Fibroblast of villous mesenchyme (primary cell): Measurements from ENCODE around the gene FFAR2. TPM values are rescaled to one million over a fixed set of nuclear protein-coding genes. Genes with fewer than 3 reads are reported as not detected.

ENCODE experiments used
- DNase-seq: peaks from one replicate; pipeline ENCODE4 v3.0.0-alpha.2; 2010; ENCODE audit warnings: low read depth
- H3K4me3 ChIP-seq: 2 replicates; pipeline ENCODE4 v1.5.1; 2011; ENCODE audit warnings: low read depth, mild to moderate bottlenecking, low read length
- CTCF ChIP-seq: IDR thresholded peaks from 2 replicates; pipeline ENCODE4 v1.5.1; 2012; ENCODE audit warnings: low read depth, mild to moderate bottlenecking, low read length; ENCODE audit not compliant: insufficient read depth
- total RNA-seq: library from RNA; depleted of rRNA; stranded (reverse); fragments of >200 nt; gene quantifications from 2 replicates; pipeline ENCODE4 v1.2.3, GENCODE V29; 2012

FFAR2 gene
- total RNA-seq, 1 donor, result not detected

GRCh38 chr19:35425682-35426081 is 22.4 kb upstream of the FFAR2 start:
- no peak for DNase-seq
- H3K4me3 ChIP-seq, result no peak overlapping the region
- no peak for TF ChIP-seq CTCF

GRCh38 chr19:35427187-35427586 is 20.9 kb upstream of the FFAR2 start:
- DNase-seq, result no peak
- TF ChIP-seq CTCF, result no peak
- no peak overlapping the region for H3K4me3 ChIP-seq

- H3K4me3 ChIP-seq, result no peak overlapping the region
- DNase-seq, result no peak
- TF ChIP-seq CTCF, result no peak
Observed at GRCh38 chr19:35429698-35430408, 18.2 kb upstream of the FFAR2 start.

GRCh38 chr19:35430409-35431144 is 17.5 kb upstream of the FFAR2 start:
- DNase-seq, result peak; percentile 15
- H3K4me3 ChIP-seq, result no peak overlapping the region
- TF ChIP-seq CTCF, result no peak

- TF ChIP-seq CTCF, result no peak
- no peak overlapping the region for H3K4me3 ChIP-seq
- no peak for DNase-seq
Observed at GRCh38 chr19:35431145-35431807, 16.8 kb upstream of the FFAR2 start.

GRCh38 chr19:35432911-35433310 is 15.1 kb upstream of the FFAR2 start:
- TF ChIP-seq CTCF, result no peak
- DNase-seq, result no peak
- no peak overlapping the region for H3K4me3 ChIP-seq
